Endothelial cell of umbilical vein (primary cell): ENCODE data around the gene SCAP. TPM values are rescaled to one million over a fixed set of nuclear protein-coding genes. Genes with fewer than 3 reads are reported as not detected.

Experiments used
- BruUV-seq: library from RNA; stranded (reverse); fragments of 400-500 nt; replicated peaks from 2 replicates; lab custom pipeline; 2021; lab: Mats Ljungman, UMichigan
- CTCF ChIA-PET: fragments of 300-600, 350-600 bp; sonication (Branson Sonifier 250); formaldehyde crosslinking; loops from one replicate; lab custom pipeline; 2021; ENCODE audit warnings: antibody characterized with exemption, inconsistent platforms; lab: Charles Lee
- POLR2A ChIA-PET: fragments of 300-600, 350-600 bp; sonication (Branson Sonifier 250); formaldehyde crosslinking; loops from one replicate; lab custom pipeline; 2021; ENCODE audit warnings: antibody characterized with exemption, inconsistent platforms; lab: Charles Lee
- DNase-seq: peaks from one replicate; pipeline ENCODE4 v3.0.0-alpha.2; 2011; ENCODE audit warnings: low read depth, low spot score
- FAIRE-seq: peaks from 2 replicates; lab custom pipeline; 2011; peaks lifted over from hg19 to GRCh38; lab: Jason Lieb, UNC
- H2AFZ ChIP-seq: 2 replicates; pipeline ENCODE4 v1.6.0; 2012; ENCODE audit warnings: low read depth, low read length, control low read depth, inconsistent platforms
- H3K27ac ChIP-seq: 2 replicates; pipeline ENCODE4 v1.5.1; 2011; ENCODE audit warnings: low read depth, mild to moderate bottlenecking, control low read depth, low read length, moderate library complexity; ENCODE audit not compliant: insufficient read depth
- H3K27me3 ChIP-seq, 2 experiments: 2 replicates each; pipeline versions ENCODE4 v1.6.0 to v1.6.1; 2011; ENCODE audit warnings: low read length in 2 of 2, mixed read lengths in 1 of 2; ENCODE audit not compliant: control insufficient read depth in 2 of 2, insufficient read depth in 2 of 2
- H3K36me3 ChIP-seq, 2 experiments: 2 replicates in 1 of 2; 3 replicates in 1 of 2; pipeline ENCODE4 v1.5.1; 2011; ENCODE audit warnings: low read length in 2 of 2, mild to moderate bottlenecking in 1 of 2, moderate library complexity in 1 of 2; ENCODE audit not compliant: control insufficient read depth in 2 of 2, insufficient read depth in 2 of 2; ENCODE audit errors: extremely low read depth in 1 of 2
- H3K4me1 ChIP-seq: 3 replicates; pipeline ENCODE4 v1.5.1; 2011; ENCODE audit warnings: mild to moderate bottlenecking, low read length; ENCODE audit not compliant: control insufficient read depth, insufficient read depth; ENCODE audit errors: extremely low read depth
- H3K4me2 ChIP-seq: 2 replicates; pipeline ENCODE4 v1.6.1; 2011; ENCODE audit warnings: low read length, control low read depth, mixed read lengths; ENCODE audit not compliant: insufficient read depth
- H3K4me3 ChIP-seq, 3 experiments: fragments of 200-600 bp in 1 of 3; sonication (generic), shearing (Covaris generic) in 1 of 3; replicated peaks in 1 of 3; 2 replicates each; pipeline ENCODE4 v1.5.1; 2011 to 2016; ENCODE audit warnings: control low read depth in 3 of 3, low read length in 3 of 3, mild to moderate bottlenecking in 2 of 3, inconsistent platforms in 1 of 3, low read depth in 1 of 3, moderate library complexity in 1 of 3; ENCODE audit not compliant: insufficient read depth in 1 of 3
- H3K79me2 ChIP-seq: 2 replicates; pipeline ENCODE4 v1.6.0; 2012; ENCODE audit warnings: low read length, inconsistent platforms; ENCODE audit not compliant: control insufficient read depth, insufficient read depth
- H3K9ac ChIP-seq: replicated peaks from 2 replicates; pipeline ENCODE3; 2011; ENCODE audit warnings: low read length, control low read depth; ENCODE audit not compliant: insufficient read depth; ENCODE audit errors: extremely low read depth
- H3K9me1 ChIP-seq: replicated peaks from 3 replicates; pipeline ENCODE4 v1.6.0; 2011; ENCODE audit warnings: mild to moderate bottlenecking, low read length; ENCODE audit not compliant: control insufficient read depth, insufficient read depth; ENCODE audit errors: extremely low read depth
- H3K9me3 ChIP-seq: replicated peaks from 2 replicates; pipeline ENCODE4 v1.5.1; 2012; ENCODE audit warnings: low read length, inconsistent platforms; ENCODE audit not compliant: control insufficient read depth, insufficient read depth
- H4K20me1 ChIP-seq: replicated peaks from 2 replicates; pipeline ENCODE3; 2011; ENCODE audit warnings: mild to moderate bottlenecking, low read length; ENCODE audit not compliant: control insufficient read depth, insufficient read depth; ENCODE audit errors: extremely low read depth
- CTCF ChIP-seq, 2 donors: IDR thresholded peaks; 1 replicate in 1 of 2; 2 replicates in 1 of 2; pipeline ENCODE4 v1.5.1; 2011; ENCODE audit warnings: low read length in 2 of 2, mild to moderate bottlenecking in 2 of 2, moderate library complexity in 2 of 2, control low read depth in 1 of 2, inconsistent platforms in 1 of 2, low read depth in 1 of 2; ENCODE audit not compliant: insufficient read depth in 1 of 2; ENCODE audit errors: extremely low read depth in 1 of 2
- EZH2 ChIP-seq: IDR thresholded peaks from 2 replicates; pipeline ENCODE4 v1.6.1; 2012; ENCODE audit warnings: borderline replicate concordance, low read depth, mild to moderate bottlenecking, moderate library complexity, low read length, inconsistent platforms; ENCODE audit not compliant: severe bottlenecking
- FOS ChIP-seq: IDR thresholded peaks from 2 replicates; pipeline ENCODE4 v1.6.1; 2011; ENCODE audit warnings: mild to moderate bottlenecking, low read length, moderate library complexity, borderline replicate concordance; ENCODE audit not compliant: insufficient read depth
- GATA2 ChIP-seq: IDR thresholded peaks from 2 replicates; pipeline ENCODE4 v1.7.0; 2011; ENCODE audit warnings: low read depth, mild to moderate bottlenecking, moderate library complexity, mixed read lengths, low read length; ENCODE audit not compliant: insufficient read length, insufficient read depth
- JUN ChIP-seq: IDR thresholded peaks from 2 replicates; pipeline ENCODE4 v1.6.1; 2011; ENCODE audit warnings: borderline replicate concordance, low read depth; ENCODE audit not compliant: insufficient read length, insufficient read depth
- MAX ChIP-seq: IDR thresholded peaks from 2 replicates; pipeline ENCODE4 v1.6.1; 2011; ENCODE audit not compliant: insufficient read depth, insufficient read length
- MYC ChIP-seq: IDR thresholded peaks from one replicate; pipeline ENCODE4 v1.6.1; 2011; ENCODE audit warnings: mild to moderate bottlenecking, low read depth, low read length
- POLR2A ChIP-seq: IDR thresholded peaks from 2 replicates; pipeline ENCODE4 v1.6.1; 2012; ENCODE audit warnings: low read depth, mild to moderate bottlenecking, control low read depth, low read length
- POLR2AphosphoS5 ChIP-seq: IDR thresholded peaks from 2 replicates; pipeline ENCODE4 v1.6.1; 2012; ENCODE audit warnings: low read depth, mild to moderate bottlenecking, control low read depth, low read length, moderate library complexity; ENCODE audit not compliant: insufficient read depth
- dilution Hi-C: fragments of 300-500 bp; cut with MboI; formaldehyde crosslinking; loops from one replicate; pipeline ENCODE4 v1.15.0; 2019; ENCODE audit warnings: low sequenced_read_pairs; ENCODE audit not compliant: extremely low pct_ligation_motif_present
- intact Hi-C: fragments of 100-400 bp; cut with micrococcal nuclease; formaldehyde crosslinking; loops from one replicate; pipeline ENCODE4 v1.10.0; 2022
- polyA plus RNA-seq, 4 experiments: library from polyadenylated mRNA; depleted of rRNA in 3 of 4; stranded (reverse) in 3 of 4; unstranded in 1 of 4; fragments of >200 nt; gene quantifications; 2 replicates each; pipeline versions ENCODE4 v1.2.1 to v1.2.3, GENCODE V29; 2011 to 2012; ENCODE audit warnings: missing spikeins in 1 of 4
- total RNA-seq: library from RNA; stranded (reverse); gene quantifications from 2 replicates; pipeline ENCODE4 v1.2.3, GENCODE V29; 2021

Gene SCAP
- total and polyA plus RNA-seq, 2 donors (not counting 3 experiments of a cell fraction or from before 2014, with no cell fraction given) = 34.7 to 59.0 TPM

- no peak overlapping the region for H3K9ac ChIP-seq
- no peaks in the 10 kb centered on the region for H3K9me1 ChIP-seq
- FAIRE-seq = no peak
- no peaks in the 10 kb centered on the region for H3K79me2 ChIP-seq
- H3K4me2 ChIP-seq = no peak overlapping the region
- POLR2A ChIA-PET = no interaction called here
- no peak overlapping the region for H3K4me3 ChIP-seq
- H3K4me1 ChIP-seq = no peaks in the 10 kb centered on the region
- H2AFZ ChIP-seq = no peak overlapping the region
- CTCF ChIA-PET = interaction anchor here (0.6 to 1.6 kb wide), 3 partner anchors 41 to 367 kb away, joined by 3 to 4 read pairs (median 3); no protein-coding TSS in a partner anchor
- no peaks in the 10 kb centered on the region for H3K27me3 ChIP-seq
- no peak overlapping the region for H3K27ac ChIP-seq
- dilution Hi-C loops = no loop called here
- DNase-seq = no peak
- BruUV-seq = no TSS peak
- peaks cover 0 to 27% of the 10 kb centered on the region in 2 experiments for H3K36me3 ChIP-seq
- no peak for TF ChIP-seq GATA2
- no peak for TF ChIP-seq FOS
- no peak for TF ChIP-seq MYC
- TF ChIP-seq CTCF (IDR thresholded peaks at IDR 0.05; ENCODE audit: extremely low read depth in 1 of 2, insufficient read depth in 1 of 2, low read depth in 1 of 2, low read length in 2 of 2) = no peak
- no peak for TF ChIP-seq POLR2AphosphoS5
- no peak for TF ChIP-seq EZH2
- no peak for TF ChIP-seq JUN
- TF ChIP-seq POLR2A = no peak
- no peak for TF ChIP-seq MAX
- intact Hi-C loops = loop anchor here (2.0 kb wide), 1 partner anchor 39 kb away; the partner anchor contains the start of gene PTPN23
- H3K9me3 ChIP-seq = no peaks in the 10 kb centered on the region
- no peaks in the 10 kb centered on the region for H4K20me1 ChIP-seq
Observed at GRCh38 chr3:47420044-47420430, 55.7 kb downstream of the SCAP start.
